Spleen (tissue), 7 donors: Measurements from ENCODE around the gene TNFAIP8.

Source experiments
- CTCF ChIP-seq, 11 experiments: fragments of 200-600 bp in 7 of 11; fragments of 450-650 bp in 4 of 11; sonication (generic) in 4 of 11; IDR thresholded peaks in 8 of 11; conservative IDR thresholded peaks in 3 of 11; 1 replicate in 7 of 11; 2 replicates in 4 of 11; pipeline versions ENCODE4 v1.4.0 to v1.8.0; 2016 to 2021; ENCODE audit warnings: antibody characterized with exemption in 11 of 11, inconsistent platforms in 4 of 11, mild to moderate bottlenecking in 1 of 11
- POLR2A ChIP-seq, 3 donors: fragments of 450-650 bp; IDR thresholded peaks; one replicate each; pipeline ENCODE4 v1.5.1; 2017; ENCODE audit warnings: antibody characterized with exemption in 3 of 3, mild to moderate bottlenecking in 1 of 3
- donor health status: DM: no; HTN: no; CAD: no; lungs with moderate emphysema.
- donor health status: DM: no; HTN: no; CAD: no.
- donor health status: DM: no; HTN: no; CAD: no.

- no peak for TF ChIP-seq CTCF (IDR thresholded peaks at IDR 0.05 in 8 of 11, conservative IDR thresholded peaks at IDR 0.05 in 3 of 11)
- TF ChIP-seq POLR2A (IDR thresholded peaks at IDR 0.05): no peak
Measured at GRCh38 chr5:119358530-119358900, 2.7 kb downstream of the TNFAIP8 start.
